ENCODE measurements around the gene SLC38A10.
A peak's percentile ranks its signal among the peaks of the same experiment; 100 is the strongest.

SLC38A10 gene

GRCh38 chr17:81289627-81290026 lies 5.5 kb downstream of the SLC38A10 start:
- H3K9me3 ChIP-seq (ENCODE audit: low read length): no peaks in the 10 kb centered on the region
- no peak overlapping the region for H2AFZ ChIP-seq (ENCODE audit: low read length)
- H3K4me1 ChIP-seq (ENCODE audit: insufficient read depth, low read length, severe bottlenecking): peaks cover 59% of the 10 kb centered on the region
- H3K79me2 ChIP-seq (ENCODE audit: insufficient read depth, low read length): no peaks in the 10 kb centered on the region
- H3K9ac ChIP-seq (ENCODE audit: low read length): no peak overlapping the region
- peaks cover 33% of the 10 kb centered on the region for H3K36me3 ChIP-seq (ENCODE audit: insufficient read depth, low read length)
- no peak overlapping the region for H3K4me2 ChIP-seq (ENCODE audit: low read length)
- no peaks in the 10 kb centered on the region for H3K27me3 ChIP-seq (ENCODE audit: insufficient read depth, low read length)
- H3K4me3 ChIP-seq (ENCODE audit: low read depth, low read length, poor library complexity, severe bottlenecking): no peak overlapping the region
- H3F3A ChIP-seq (ENCODE audit: insufficient read depth, low read length): no peaks in the 10 kb centered on the region
- H3K27ac ChIP-seq (ENCODE audit: low read depth, low read length, poor library complexity, severe bottlenecking): no peak overlapping the region
- no peak for TF ChIP-seq EZH2 (IDR thresholded peaks at IDR 0.05; ENCODE audit: borderline replicate concordance, low read length)
- TF ChIP-seq CTCF (IDR thresholded peaks at IDR 0.05; ENCODE audit: low read length): no peak
- H3K9me2 ChIP-seq (ENCODE audit: low read depth, low read length): no peaks in the 10 kb centered on the region
- H4K20me1 ChIP-seq (ENCODE audit: insufficient read depth, low read length): no peaks in the 10 kb centered on the region

GRCh38 chr17:81288715-81289114 lies 6.4 kb downstream of the SLC38A10 start:
- no peak for TF ChIP-seq CTCF (IDR thresholded peaks at IDR 0.05; ENCODE audit: low read length)
- no peak for TF ChIP-seq EZH2 (IDR thresholded peaks at IDR 0.05; ENCODE audit: borderline replicate concordance, low read length)
- no peak overlapping the region for H3K27ac ChIP-seq (ENCODE audit: low read depth, low read length, poor library complexity, severe bottlenecking)
- no peak overlapping the region for H2AFZ ChIP-seq (ENCODE audit: low read length)
- H3K4me1 ChIP-seq (ENCODE audit: insufficient read depth, low read length, severe bottlenecking): peaks cover 52% of the 10 kb centered on the region
- H3K4me2 ChIP-seq (ENCODE audit: low read length): no peak overlapping the region
- H3K9me3 ChIP-seq (ENCODE audit: low read length): no peaks in the 10 kb centered on the region
- no peak overlapping the region for H3K9ac ChIP-seq (ENCODE audit: low read length)
- H3K4me3 ChIP-seq (ENCODE audit: low read depth, low read length, poor library complexity, severe bottlenecking): no peak overlapping the region
- no peaks in the 10 kb centered on the region for H3K79me2 ChIP-seq (ENCODE audit: insufficient read depth, low read length)
- no peaks in the 10 kb centered on the region for H3K9me2 ChIP-seq (ENCODE audit: low read depth, low read length)
- peaks cover 37% of the 10 kb centered on the region for H3K36me3 ChIP-seq (ENCODE audit: insufficient read depth, low read length)
- no peaks in the 10 kb centered on the region for H4K20me1 ChIP-seq (ENCODE audit: insufficient read depth, low read length)
- no peaks in the 10 kb centered on the region for H3F3A ChIP-seq (ENCODE audit: insufficient read depth, low read length)
- no peaks in the 10 kb centered on the region for H3K27me3 ChIP-seq (ENCODE audit: insufficient read depth, low read length)

- H3K27me3 ChIP-seq (ENCODE audit: insufficient read depth, low read length): no peaks in the 10 kb centered on the region
- TF ChIP-seq EZH2 (IDR thresholded peaks at IDR 0.05; ENCODE audit: borderline replicate concordance, low read length) (no peak), CTCF (IDR thresholded peaks at IDR 0.05; ENCODE audit: low read length) (no peak)
- peak overlapping the region; percentile 50; the same call in 1 of the 2 replicates for H3K4me2 ChIP-seq (ENCODE audit: low read length)
Observed at GRCh38 chr17:81287741-81288430, 7.2 kb downstream of the SLC38A10 start.

More at GRCh38 chr17:81287741-81288430, 7.2 kb downstream of the SLC38A10 start:
- Histone ChIP-seq H2AFZ (ENCODE audit: low read length) (no peak overlapping the region), H3K9me3 (ENCODE audit: low read length) (no peaks in the 10 kb centered on the region), H3K4me3 (ENCODE audit: low read depth, low read length, poor library complexity, severe bottlenecking) (no peak overlapping the region), H3K79me2 (ENCODE audit: insufficient read depth, low read length) (no peaks in the 10 kb centered on the region), H3K27ac (ENCODE audit: low read depth, low read length, poor library complexity, severe bottlenecking) (peak overlapping the region; percentile 71), H3K9me2 (ENCODE audit: low read depth, low read length) (no peaks in the 10 kb centered on the region), H3K4me1 (ENCODE audit: insufficient read depth, low read length, severe bottlenecking) (peaks cover 44% of the 10 kb centered on the region), H4K20me1 (ENCODE audit: insufficient read depth, low read length) (no peaks in the 10 kb centered on the region), H3F3A (ENCODE audit: insufficient read depth, low read length) (no peaks in the 10 kb centered on the region), H3K36me3 (ENCODE audit: insufficient read depth, low read length) (peaks cover 37% of the 10 kb centered on the region), H3K9ac (ENCODE audit: low read length) (no peak overlapping the region; the same call in 1 of the 2 replicates)

All from OCI-LY1 (cell line).